Psoas muscle (tissue), 8 donors: ENCODE data around the gene MGST3. TPM values are rescaled to one million over a fixed set of nuclear protein-coding genes. Genes with fewer than 3 reads are reported as not detected.
A peak's percentile ranks its signal among the peaks of the same experiment; 100 is the strongest.
"Not testable (repeated sequence)": the region's sequence is repeated elsewhere in the genome, so short reads cannot be mapped to it uniquely, and the experiment has no call there.

Experiments used
- ATAC-seq, 4 donors: fragments of 200-7000 bp; cut with Tn5 transposase; one replicate each; pipeline ENCODE4 v1.9.1; 2020; ENCODE audit warnings: moderate library complexity in 3 of 4, mild to moderate bottlenecking in 2 of 4
- DNase-seq, 2 donors: peaks; one replicate each; pipeline ENCODE4 v3.0.0-alpha.2; 2020
- H3K27ac ChIP-seq: fragments of 200-600 bp; one replicate; pipeline ENCODE4 v1.8.0; 2022
- H3K27me3 ChIP-seq, 3 donors: fragments of 200-600 bp in 1 of 3; one replicate each; pipeline versions ENCODE4 v1.6.1 to v1.8.0; 2013 to 2022; ENCODE audit warnings: low read length in 2 of 3, mild to moderate bottlenecking in 2 of 3, moderate library complexity in 1 of 3; ENCODE audit not compliant: insufficient read depth in 3 of 3
- H3K36me3 ChIP-seq, 2 donors: fragments of 200-600 bp in 1 of 2; one replicate each; pipeline versions ENCODE4 v1.6.1 to v1.8.0; 2013 to 2022; ENCODE audit warnings: low read depth in 1 of 2, mild to moderate bottlenecking in 1 of 2, moderate library complexity in 1 of 2; ENCODE audit not compliant: insufficient read depth in 1 of 2
- H3K4me1 ChIP-seq: fragments of 200-600 bp; one replicate; pipeline ENCODE4 v1.8.0; 2022
- H3K4me3 ChIP-seq: fragments of 200-600 bp; one replicate; pipeline ENCODE4 v1.8.0; 2022; ENCODE audit warnings: mild to moderate bottlenecking
- H3K9me3 ChIP-seq: fragments of 200-600 bp; one replicate; pipeline ENCODE4 v1.8.0; 2022
- CTCF ChIP-seq: fragments of 200-600 bp; IDR thresholded peaks from one replicate; pipeline ENCODE4 v1.8.0; 2022; ENCODE audit warnings: antibody characterized with exemption
- WGBS, 3 donors: extraction: QIAGEN DNeasy Blood & Tissue Kit; methylation state at CpG; one replicate each; pipeline versions ENCODE4 v1.1.6 to v1.1.7; 2013; 5-methylcytosine and 5-hydroxymethylcytosine counted together
- intact Hi-C, 2 donors: fragments of 100-400 bp; cut with DNase I; formaldehyde crosslinking; loops; one replicate each; pipeline versions ENCODE4 v1.11.0 to v1.14.2; 2022
- polyA plus RNA-seq, 3 donors: library from polyadenylated mRNA; stranded (reverse); fragments of 200-250 nt; gene quantifications; one replicate each; pipeline ENCODE4 v1.2.3, GENCODE V29; 2013
- total RNA-seq, 4 donors: library from RNA; stranded (reverse); fragmentation: NEBNext Ultra II Directional in 2 of 4; extraction: Animal tissue kit (Norgen Biotek cat#: 25700) in 2 of 4; gene quantifications; one replicate each; pipeline versions ENCODE4 v1.2.1 to v1.2.4, GENCODE V29; 2021 to 2023
- donor health status: healthy with polysubstance abuse.
- donor health status: DM: no; HTN: no; CAD: no; lungs with moderate emphysema.
- donor health status: Bipolar disorder and iron deficiency.
- donor health status: healthy.
- donor health status: DM: yes; HTN: yes; CAD: no.
- donor health status: DM: no; HTN: no; CAD: no.
- donor health status: DM: no; HTN: no; CAD: no.
- donor health status: DM: yes; HTN: yes; CAD: no.

Gene MGST3
- total and polyA plus RNA-seq, 7 donors: 177 to 329 (median 233) TPM

GRCh38 chr1:165647517-165647916 lies 16.5 kb downstream of the MGST3 start:
- no peaks in the 10 kb centered on the region for H3K9me3 ChIP-seq
- ATAC-seq (no peak), DNase-seq (no peak)
- H3K27me3 ChIP-seq: no peaks in the 10 kb centered on the region
- H3K4me1 ChIP-seq: peaks cover 20% of the 10 kb centered on the region
- no peak overlapping the region for H3K4me3 ChIP-seq
- no peak overlapping the region for H3K27ac ChIP-seq
- no peak for TF ChIP-seq CTCF
- H3K36me3 ChIP-seq: peaks cover 5 to 31% of the 10 kb centered on the region in 2 donors
- intact Hi-C loops: no loop called here

GRCh38 chr1:165647970-165648369 lies 16.9 kb downstream of the MGST3 start:
- ATAC-seq: no peak

GRCh38 chr1:165648919-165649572 lies 18.0 kb downstream of the MGST3 start:
- Histone ChIP-seq H3K9me3 (no peaks in the 10 kb centered on the region), H3K27me3 (no peaks in the 10 kb centered on the region), H3K36me3 (peaks cover 8 to 46% of the 10 kb centered on the region in 2 donors), H3K4me3 (no peak overlapping the region), H3K4me1 (peaks cover 15% of the 10 kb centered on the region), H3K27ac (no peak overlapping the region)
- no peak for ATAC-seq
- no peak for TF ChIP-seq CTCF
- intact Hi-C loops: no loop called here
- no peak for DNase-seq
- WGBS, 3 donors: 73 to 82% (median 77%) methylated on average over 7 of the region's 7 CpGs

More at GRCh38 chr1:165647970-165648369, 16.9 kb downstream of the MGST3 start:
- peaks cover 15% of the 10 kb centered on the region for H3K4me1 ChIP-seq
- intact Hi-C loops: no loop called here
- no peaks in the 10 kb centered on the region for H3K27me3 ChIP-seq
- no peak overlapping the region for H3K4me3 ChIP-seq
- H3K27ac ChIP-seq: no peak overlapping the region
- TF ChIP-seq CTCF: no peak
- H3K9me3 ChIP-seq: no peaks in the 10 kb centered on the region
- H3K36me3 ChIP-seq: peaks cover 5 to 36% of the 10 kb centered on the region in 2 donors
- no peak for DNase-seq
- 81 to 82% (median 81%) methylated on average over 4 of the region's 4 CpGs for WGBS, 3 donors

GRCh38 chr1:165650981-165651625 lies 20.1 kb downstream of the MGST3 start:
- H3K4me3 ChIP-seq: no peak overlapping the region
- no peak for DNase-seq
- no peak for TF ChIP-seq CTCF
- WGBS, 3 donors: 88 to 93% (median 89%) methylated on average over 9 of the region's 9 CpGs
- H3K27ac ChIP-seq: peak overlapping the region; percentile 0
- ATAC-seq: peak in 1 of 4 donors; percentile 57
- H3K36me3 ChIP-seq: peaks cover 14 to 67% of the 10 kb centered on the region in 2 donors
- no peaks in the 10 kb centered on the region for H3K9me3 ChIP-seq
- H3K4me1 ChIP-seq: peaks cover 7% of the 10 kb centered on the region
- H3K27me3 ChIP-seq: no peaks in the 10 kb centered on the region
- intact Hi-C loops: no loop called here

- 94 to 97% (median 96%) methylated on average over 9 of the region's 9 CpGs for WGBS, 3 donors
- peak in 1 of 4 donors; percentile 26 for ATAC-seq
- peaks cover 13 to 85% of the 10 kb centered on the region in 2 donors for H3K36me3 ChIP-seq
- DNase-seq, H3K27me3 ChIP-seq, H3K4me1 ChIP-seq, H3K27ac ChIP-seq, H3K4me3 ChIP-seq, H3K9me3 ChIP-seq: not testable (repeated sequence)
- intact Hi-C loops: loop anchor here in 1 of 2 donors (1.0 kb wide), 1 partner anchor 34 kb away; no protein-coding TSS in a partner anchor
Observed at GRCh38 chr1:165658766-165659580, 27.9 kb downstream of the MGST3 start.
